Measurements from ENCODE around the gene ARRB1. TPM values are rescaled to one million over a fixed set of nuclear protein-coding genes. Genes with fewer than 3 reads are reported as not detected.
A peak's percentile ranks its signal among the peaks of the same experiment; 100 is the strongest.

Gene ARRB1
- polyA plus RNA-seq, 2 of the 4 experiments (the other 2 are of a cell fraction), result 6.8 to 14.3 TPM

DNA sequence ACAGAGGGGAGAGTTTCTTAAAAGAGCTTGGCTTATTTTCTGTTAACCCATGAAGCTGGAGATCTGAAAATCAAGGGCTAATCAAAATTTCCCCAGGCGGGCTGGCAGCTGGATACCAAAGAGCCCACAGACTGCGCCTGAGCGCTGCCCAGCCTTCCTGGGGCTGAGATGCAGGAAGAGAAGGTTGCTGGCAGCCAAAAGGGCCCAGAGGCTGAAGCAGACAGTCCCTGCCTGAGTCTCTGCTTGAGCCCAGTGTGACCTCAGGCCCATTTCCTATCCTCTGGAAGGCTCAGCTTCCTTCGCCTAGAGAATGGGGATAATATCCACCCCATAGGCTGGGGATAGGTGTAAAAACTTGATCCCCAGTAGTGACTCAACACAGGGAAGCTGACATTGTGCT lies 49.1 kb downstream of the ARRB1 start:
- DNase-seq (ENCODE audit: low read depth in 1 of 2, low spot score in 1 of 2) (no peak), ATAC-seq (no peak; a peak in 2 of 6 replicates), FAIRE-seq (no peak)
- Histone ChIP-seq H3K4me1 (peaks cover 6% of the 10 kb centered on the region; the same call in 2 of the 3 replicates), H3K27ac (no peak overlapping the region), H3K4me2 (no peak overlapping the region), H3K9me3 (no peaks in the 10 kb centered on the region), H3K4me3 (no peak overlapping the region)
- ChIA-PET CTCF (interaction anchor here (1.3 to 2.0 kb wide), 3 partner anchors 22 to 86 kb away, joined by 3 to 8 read pairs (median 6); no protein-coding TSS in a partner anchor), POLR2A (no interaction called here)
- WGBS (ENCODE audit: missing lambda C conversion rate), result 83% methylated on average over 4 of the region's 4 CpGs
- TF ChIP-seq CBX2 (IDR thresholded peaks at IDR 0.05; ENCODE audit: borderline replicate concordance, low read depth) (no peak), FOSB (CRISPR knock-in tag; IDR thresholded peaks at IDR 0.05) (no peak), MAZ (IDR thresholded peaks at IDR 0.05; ENCODE audit: borderline replicate concordance, low read depth, low read length) (no peak), TP53 (CRISPR knock-in tag; IDR thresholded peaks at IDR 0.05) (no peak), HOXA7 (CRISPR knock-in tag; IDR thresholded peaks at IDR 0.05) (no peak), PHF8 (IDR thresholded peaks at IDR 0.05; ENCODE audit: borderline replicate concordance, low read depth) (no peak), NFE2L2 (conservative IDR thresholded peaks at IDR 0.05; ENCODE audit: low read length) (no peak), ZC3H11A (IDR thresholded peaks at IDR 0.05) (no peak), RCOR1 (IDR thresholded peaks at IDR 0.05; ENCODE audit: low read depth, low read length) (no peak), TFCP2L1 (CRISPR knock-in tag; IDR thresholded peaks at IDR 0.05) (no peak), RFX5 (IDR thresholded peaks at IDR 0.05) (no peak), RARB (CRISPR knock-in tag; IDR thresholded peaks at IDR 0.05) (no peak), SREBF2 (IDR thresholded peaks at IDR 0.05) (no peak)
- TF ChIP-seq, protein P1, sequence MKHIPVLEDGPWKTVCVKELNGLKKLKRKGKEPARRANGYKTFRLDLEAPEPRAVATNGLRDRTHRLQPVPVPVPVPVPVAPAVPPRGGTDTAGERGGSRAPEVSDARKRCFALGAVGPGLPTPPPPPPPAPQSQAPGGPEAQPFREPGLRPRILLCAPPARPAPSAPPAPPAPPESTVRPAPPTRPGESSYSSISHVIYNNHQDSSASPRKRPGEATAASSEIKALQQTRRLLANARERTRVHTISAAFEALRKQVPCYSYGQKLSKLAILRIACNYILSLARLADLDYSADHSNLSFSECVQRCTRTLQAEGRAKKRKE (CRISPR knock-in tag; IDR thresholded peaks at IDR 0.05; ENCODE audit: low read depth), result no peak
- TF ChIP-seq, protein P2, sequence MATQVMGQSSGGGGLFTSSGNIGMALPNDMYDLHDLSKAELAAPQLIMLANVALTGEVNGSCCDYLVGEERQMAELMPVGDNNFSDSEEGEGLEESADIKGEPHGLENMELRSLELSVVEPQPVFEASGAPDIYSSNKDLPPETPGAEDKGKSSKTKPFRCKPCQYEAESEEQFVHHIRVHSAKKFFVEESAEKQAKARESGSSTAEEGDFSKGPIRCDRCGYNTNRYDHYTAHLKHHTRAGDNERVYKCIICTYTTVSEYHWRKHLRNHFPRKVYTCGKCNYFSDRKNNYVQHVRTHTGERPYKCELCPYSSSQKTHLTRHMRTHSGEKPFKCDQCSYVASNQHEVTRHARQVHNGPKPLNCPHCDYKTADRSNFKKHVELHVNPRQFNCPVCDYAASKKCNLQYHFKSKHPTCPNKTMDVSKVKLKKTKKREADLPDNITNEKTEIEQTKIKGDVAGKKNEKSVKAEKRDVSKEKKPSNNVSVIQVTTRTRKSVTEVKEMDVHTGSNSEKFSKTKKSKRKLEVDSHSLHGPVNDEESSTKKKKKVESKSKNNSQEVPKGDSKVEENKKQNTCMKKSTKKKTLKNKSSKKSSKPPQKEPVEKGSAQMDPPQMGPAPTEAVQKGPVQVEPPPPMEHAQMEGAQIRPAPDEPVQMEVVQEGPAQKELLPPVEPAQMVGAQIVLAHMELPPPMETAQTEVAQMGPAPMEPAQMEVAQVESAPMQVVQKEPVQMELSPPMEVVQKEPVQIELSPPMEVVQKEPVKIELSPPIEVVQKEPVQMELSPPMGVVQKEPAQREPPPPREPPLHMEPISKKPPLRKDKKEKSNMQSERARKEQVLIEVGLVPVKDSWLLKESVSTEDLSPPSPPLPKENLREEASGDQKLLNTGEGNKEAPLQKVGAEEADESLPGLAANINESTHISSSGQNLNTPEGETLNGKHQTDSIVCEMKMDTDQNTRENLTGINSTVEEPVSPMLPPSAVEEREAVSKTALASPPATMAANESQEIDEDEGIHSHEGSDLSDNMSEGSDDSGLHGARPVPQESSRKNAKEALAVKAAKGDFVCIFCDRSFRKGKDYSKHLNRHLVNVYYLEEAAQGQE (IDR thresholded peaks at IDR 0.05), result no peak
- TF ChIP-seq, protein P3, sequence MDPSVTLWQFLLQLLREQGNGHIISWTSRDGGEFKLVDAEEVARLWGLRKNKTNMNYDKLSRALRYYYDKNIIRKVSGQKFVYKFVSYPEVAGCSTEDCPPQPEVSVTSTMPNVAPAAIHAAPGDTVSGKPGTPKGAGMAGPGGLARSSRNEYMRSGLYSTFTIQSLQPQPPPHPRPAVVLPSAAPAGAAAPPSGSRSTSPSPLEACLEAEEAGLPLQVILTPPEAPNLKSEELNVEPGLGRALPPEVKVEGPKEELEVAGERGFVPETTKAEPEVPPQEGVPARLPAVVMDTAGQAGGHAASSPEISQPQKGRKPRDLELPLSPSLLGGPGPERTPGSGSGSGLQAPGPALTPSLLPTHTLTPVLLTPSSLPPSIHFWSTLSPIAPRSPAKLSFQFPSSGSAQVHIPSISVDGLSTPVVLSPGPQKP (IDR thresholded peaks at IDR 0.05; ENCODE audit: low read depth, low read length), result no peak
- TF ChIP-seq, protein P4, sequence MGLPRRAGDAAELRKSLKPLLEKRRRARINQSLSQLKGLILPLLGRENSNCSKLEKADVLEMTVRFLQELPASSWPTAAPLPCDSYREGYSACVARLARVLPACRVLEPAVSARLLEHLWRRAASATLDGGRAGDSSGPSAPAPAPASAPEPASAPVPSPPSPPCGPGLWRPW (IDR thresholded peaks at IDR 0.05), result no peak

DNA sequence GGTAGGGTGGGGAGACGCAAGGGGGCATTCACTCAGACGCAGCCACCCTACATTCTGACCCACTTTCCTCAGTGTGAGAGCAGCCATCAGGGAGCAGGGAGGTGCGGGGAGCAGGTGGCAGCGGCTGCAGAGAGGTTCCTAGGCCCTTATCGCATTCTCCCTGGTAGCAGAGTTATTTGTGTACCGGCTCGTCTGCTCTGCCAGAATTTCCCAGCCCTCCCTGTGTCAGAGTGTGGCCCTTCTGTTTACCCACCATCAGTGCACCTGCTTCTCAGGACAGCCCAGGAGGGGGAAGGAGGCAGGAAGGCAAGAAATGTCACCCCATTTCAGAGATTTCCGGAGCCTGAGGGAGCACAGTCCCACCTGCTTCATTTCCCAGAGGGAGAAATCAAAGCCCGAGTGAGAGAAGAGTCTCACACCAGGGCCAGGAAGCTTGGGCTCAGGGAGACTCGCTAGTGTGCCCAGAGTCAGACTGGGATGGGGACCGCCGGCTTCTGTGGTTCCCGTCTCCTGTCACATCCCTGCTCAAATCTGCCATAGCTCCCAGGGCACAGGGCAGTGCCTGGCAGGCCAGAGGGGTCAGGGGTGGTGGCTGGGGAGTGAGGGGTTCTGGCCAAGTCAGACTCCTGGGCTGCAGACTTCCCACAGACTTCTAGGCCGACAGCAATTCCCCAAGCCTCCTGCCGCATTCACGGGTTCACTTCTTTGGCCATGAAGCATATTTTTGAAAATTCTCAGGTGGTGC lies 49.7 kb downstream of the ARRB1 start:
- WGBS (ENCODE audit: missing lambda C conversion rate), result 90% methylated on average over 16 of the region's 16 CpGs
- CTCF ChIA-PET, result interaction anchor here (0.9 to 2.0 kb wide), 4 partner anchors 11 to 86 kb away, joined by 3 to 8 read pairs (median 5); no protein-coding TSS in a partner anchor
- Histone ChIP-seq H3K4me1 (peaks cover 6% of the 10 kb centered on the region; the same call in 2 of the 3 replicates), H3K27ac (no peak overlapping the region), H3K4me2 (no peak overlapping the region), H3K4me3 (no peak overlapping the region), H3K9me3 (no peaks in the 10 kb centered on the region)
- POLR2A ChIA-PET, result no interaction called here
- ATAC-seq (peak; percentile 37 to 40), FAIRE-seq (no peak), DNase-seq (ENCODE audit: low read depth in 1 of 2, low spot score in 1 of 2) (no peak)
- TF ChIP-seq ZSCAN20 (CRISPR knock-in tag; IDR thresholded peaks at IDR 0.05), result no peak
- TF ChIP-seq RNF2 (IDR thresholded peaks at IDR 0.05; ENCODE audit: borderline replicate concordance, low read depth), result no peak
- TF ChIP-seq KDM5A (IDR thresholded peaks at IDR 0.05), result no peak

Data from A549 (cell line).